Activated gamma-delta T cell (primary cell): Measurements from ENCODE around the gene TRIM47.
"Not testable (repeated sequence)": the region's sequence is repeated elsewhere in the genome, so short reads cannot be mapped to it uniquely, and the experiment has no call there.

ENCODE experiments used
- DNase-seq: peaks from one replicate; lab custom pipeline; 2025; lab: John Stamatoyannopoulos, UW

Gene TRIM47

DNA sequence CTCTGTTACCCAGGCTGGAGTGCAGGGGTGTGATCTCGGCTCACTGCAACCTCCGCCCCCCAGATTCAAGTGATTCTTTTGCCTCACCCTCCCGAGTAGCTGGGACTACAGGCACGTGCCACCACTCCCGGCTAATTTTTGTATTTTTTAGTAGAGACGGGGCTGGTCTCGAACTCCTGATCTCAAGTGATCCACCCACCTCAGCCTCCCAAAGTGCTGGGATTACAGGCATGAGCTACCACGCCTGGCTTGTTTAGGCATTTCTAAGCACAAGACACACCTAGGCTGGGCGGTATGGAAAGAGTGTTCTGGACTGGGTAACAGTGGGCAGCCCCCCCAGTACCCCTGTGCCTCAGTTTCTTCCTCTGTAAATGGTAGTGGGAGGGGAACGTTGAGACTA is 8.2 kb downstream of the TRIM47 start:
- DNase-seq: not testable (repeated sequence)

GRCh38 chr17:75869282-75870141 is 8.9 kb downstream of the TRIM47 start:
- no peak for DNase-seq

DNA sequence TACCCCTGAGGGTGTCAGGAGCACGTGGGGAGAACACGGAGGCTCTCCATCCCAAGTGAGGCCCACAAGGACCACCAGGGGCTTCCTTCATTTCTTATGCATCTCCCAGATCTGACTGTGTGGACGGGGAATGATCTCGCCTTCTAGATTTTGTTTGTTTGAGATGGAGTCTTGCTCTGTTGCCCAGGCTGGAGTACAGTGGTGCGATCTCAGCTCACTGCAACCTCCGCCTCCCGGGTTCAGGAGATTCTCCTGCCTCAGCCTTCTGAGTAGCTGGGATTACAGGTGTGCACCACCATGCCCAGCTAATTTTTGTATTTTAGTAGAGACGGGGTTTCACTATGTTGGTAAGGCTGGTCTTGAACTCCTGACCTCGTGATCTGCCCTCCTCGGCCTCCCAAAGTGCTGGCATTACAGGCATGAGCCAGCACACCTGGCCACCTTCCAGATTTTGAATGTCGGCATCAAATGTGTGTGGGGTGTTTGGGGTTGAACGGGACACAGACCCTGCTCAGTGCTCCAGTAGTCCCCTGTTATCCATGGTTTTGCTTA is 9.6 kb downstream of the TRIM47 start:
- not testable (repeated sequence) for DNase-seq

- DNase-seq: not testable (repeated sequence)
Observed at GRCh38 chr17:75865404-75866188, 12.8 kb downstream of the TRIM47 start.

DNA sequence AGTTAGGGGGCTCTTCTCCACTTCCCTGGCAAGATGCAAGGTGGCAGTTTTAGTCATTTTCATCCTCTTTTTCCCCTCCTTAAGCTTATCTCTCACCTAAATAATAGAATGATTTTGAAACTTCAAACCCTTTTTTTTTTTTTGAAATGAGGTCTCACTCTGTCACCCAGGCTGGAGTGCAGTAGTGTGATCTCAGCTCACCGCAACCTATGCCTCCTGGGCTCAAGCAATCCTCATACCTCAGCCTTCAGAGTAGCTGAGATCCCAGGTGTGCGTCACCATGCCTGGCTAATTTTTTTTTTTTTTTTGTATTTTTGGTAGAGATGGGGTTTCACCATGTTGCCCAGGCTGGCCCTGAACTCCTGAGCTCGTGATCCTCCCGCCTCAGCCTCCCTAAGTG is 13.5 kb downstream of the TRIM47 start:
- not testable (repeated sequence) for DNase-seq

- no peak for DNase-seq
Observed at GRCh38 chr17:75864448-75864871, 13.9 kb downstream of the TRIM47 start.

GRCh38 chr17:75861927-75862317 is 16.5 kb downstream of the TRIM47 start:
- no peak for DNase-seq

DNA sequence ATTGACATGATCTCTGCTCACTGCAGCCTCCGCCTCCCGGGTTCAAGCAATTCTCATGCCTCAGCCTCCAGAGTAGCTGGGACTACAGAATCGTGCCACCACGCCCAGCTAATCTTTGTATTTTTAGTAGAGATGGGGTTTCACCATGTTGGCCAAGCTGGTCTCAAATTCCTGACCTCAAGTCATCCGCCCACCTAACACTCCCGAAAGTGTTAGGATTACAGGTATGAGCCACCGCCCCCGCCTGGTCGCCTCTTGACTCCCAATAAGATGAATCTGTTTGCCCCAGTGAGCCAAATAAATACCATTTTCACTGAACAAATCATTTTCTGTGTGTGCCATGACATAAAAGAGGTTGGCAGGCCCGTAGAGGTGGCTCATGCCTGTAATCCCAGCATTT is 19.0 kb downstream of the TRIM47 start:
- DNase-seq: not testable (repeated sequence)

- no peak for DNase-seq
Observed at GRCh38 chr17:75856062-75856756, 22.2 kb downstream of the TRIM47 start.

- DNase-seq: peak; percentile 77
Observed at GRCh38 chr17:75855310-75856061, 22.9 kb downstream of the TRIM47 start, which contains the start of gene WBP2. WBP2 (minus strand) TSS chr17:75855335; CDS start chr17:75855297, 38 bp downstream.

GRCh38 chr17:75854881-75855309 is 23.5 kb downstream of the TRIM47 start:
- no peak for DNase-seq

DNA sequence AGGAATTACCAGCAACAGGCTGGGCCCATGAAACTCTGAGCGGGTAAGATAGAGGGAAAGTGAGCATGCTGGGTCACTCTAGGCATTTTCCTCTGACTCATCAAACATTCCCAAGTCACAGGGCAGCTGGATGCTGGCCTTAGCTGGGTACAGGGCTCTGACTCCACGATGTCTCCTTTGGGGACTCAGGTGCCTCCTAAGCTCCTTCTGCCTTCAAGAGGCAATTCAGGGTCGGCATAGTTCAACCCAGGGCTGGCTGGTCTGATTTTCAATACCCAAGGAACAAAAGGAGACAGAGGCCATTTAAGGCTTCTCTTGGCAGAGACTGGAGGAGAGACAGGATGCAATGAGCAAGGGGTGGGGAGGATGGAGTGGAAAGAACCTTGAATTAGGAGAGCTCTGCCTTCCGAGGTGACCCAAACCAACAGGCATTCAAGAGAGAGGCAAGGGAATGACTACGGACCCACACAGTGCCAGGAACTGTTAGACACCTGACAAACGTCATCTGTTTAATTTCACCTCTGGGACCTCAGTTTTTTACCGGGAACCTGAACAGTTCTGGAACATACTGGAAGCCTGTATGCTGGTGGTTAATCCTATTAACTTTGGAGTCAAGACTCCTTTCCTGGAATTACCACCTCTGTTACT is 24.2 kb downstream of the TRIM47 start:
- DNase-seq: no peak

- DNase-seq: no peak
Observed at GRCh38 chr17:75853433-75853832, 24.9 kb downstream of the TRIM47 start.

DNA sequence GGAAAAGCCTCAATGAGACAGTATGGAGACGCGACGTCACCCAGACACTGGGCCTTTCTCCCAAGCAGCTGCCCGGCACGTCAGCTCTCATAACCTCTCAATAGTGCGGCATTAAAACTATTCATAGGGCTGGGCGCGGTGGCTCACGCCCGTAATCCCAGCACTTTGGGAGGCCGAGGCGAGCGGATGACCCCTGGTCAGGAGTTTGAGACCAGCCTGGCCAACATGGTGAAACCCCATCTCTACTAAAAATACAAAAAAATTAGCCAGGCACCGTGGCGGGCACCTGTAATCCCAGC is 26.7 kb downstream of the TRIM47 start:
- not testable (repeated sequence) for DNase-seq

DNA sequence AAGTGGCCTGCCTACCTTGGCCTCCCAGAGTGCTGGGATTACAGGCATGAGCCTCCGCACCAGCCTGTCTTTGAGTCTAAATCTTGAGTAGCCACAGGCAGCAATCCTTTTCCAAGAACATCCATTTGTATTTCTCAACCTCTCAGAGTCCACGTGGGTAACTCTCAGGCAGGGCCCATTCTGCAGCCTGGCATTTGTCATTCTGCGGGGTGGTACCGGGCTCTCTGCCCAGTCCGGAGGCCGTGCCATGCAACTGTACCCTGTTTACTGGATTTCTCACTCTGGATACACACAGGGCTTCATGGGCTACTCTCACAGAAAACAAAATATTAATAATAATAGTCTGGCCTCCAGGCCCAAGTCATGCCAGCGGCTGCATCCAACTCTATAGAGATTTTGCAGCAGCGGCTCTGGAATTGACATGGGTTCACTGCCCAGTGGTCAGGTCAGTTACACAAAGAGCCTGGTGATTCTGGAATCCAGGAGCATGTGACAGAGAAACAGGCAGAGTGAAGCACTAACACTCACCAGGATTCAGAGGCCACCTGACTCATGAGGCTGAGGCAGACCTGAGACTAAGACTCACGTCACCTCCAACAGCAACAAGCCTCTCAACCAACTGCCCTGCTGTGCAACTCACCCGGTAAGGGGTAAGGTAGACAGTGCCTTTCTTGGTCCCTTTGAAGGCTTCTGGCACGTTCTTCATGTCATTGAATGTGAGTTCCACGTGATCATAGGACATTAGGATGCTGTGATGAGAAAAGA is 27.3 kb downstream of the TRIM47 start:
- DNase-seq: no peak

DNA sequence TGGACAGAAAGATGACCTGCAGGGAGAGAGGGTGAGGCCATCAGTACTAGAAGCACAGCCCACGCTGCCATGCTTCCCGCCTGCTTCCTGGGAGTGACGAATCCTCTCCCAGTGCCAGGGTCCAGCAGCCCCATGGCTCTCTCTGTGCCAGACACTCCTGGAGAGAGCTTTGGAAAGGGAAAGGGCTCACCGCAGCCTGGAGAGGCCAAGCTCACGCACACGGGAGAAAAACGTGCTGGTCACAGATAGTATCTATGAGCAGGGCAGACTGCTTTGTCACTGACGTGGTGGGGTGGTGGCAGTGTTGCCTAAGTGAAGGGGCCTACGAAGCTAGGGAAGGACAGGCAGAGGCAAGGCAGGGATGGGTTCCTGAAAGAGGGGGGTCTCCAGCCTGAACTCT is 28.7 kb downstream of the TRIM47 start:
- DNase-seq: no peak

DNA sequence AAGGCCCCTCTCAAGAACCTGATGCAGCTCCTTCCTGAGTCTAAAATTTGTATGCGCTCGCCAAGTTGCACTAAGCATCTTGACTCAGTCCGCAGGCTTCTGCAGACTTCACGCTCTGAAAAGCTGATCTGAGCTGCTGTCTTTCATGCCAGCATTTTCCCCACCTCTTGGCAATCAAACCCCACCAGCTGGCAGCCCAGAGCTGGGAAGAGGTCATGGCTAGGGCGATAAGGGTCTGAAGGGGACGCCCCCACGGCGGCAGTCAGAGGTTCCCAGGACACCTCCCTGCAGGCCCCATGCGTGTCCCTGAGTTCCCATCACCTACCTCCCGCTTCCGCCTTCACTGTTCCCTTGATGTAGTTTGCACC is 29.1 kb downstream of the TRIM47 start:
- no peak for DNase-seq

DNA sequence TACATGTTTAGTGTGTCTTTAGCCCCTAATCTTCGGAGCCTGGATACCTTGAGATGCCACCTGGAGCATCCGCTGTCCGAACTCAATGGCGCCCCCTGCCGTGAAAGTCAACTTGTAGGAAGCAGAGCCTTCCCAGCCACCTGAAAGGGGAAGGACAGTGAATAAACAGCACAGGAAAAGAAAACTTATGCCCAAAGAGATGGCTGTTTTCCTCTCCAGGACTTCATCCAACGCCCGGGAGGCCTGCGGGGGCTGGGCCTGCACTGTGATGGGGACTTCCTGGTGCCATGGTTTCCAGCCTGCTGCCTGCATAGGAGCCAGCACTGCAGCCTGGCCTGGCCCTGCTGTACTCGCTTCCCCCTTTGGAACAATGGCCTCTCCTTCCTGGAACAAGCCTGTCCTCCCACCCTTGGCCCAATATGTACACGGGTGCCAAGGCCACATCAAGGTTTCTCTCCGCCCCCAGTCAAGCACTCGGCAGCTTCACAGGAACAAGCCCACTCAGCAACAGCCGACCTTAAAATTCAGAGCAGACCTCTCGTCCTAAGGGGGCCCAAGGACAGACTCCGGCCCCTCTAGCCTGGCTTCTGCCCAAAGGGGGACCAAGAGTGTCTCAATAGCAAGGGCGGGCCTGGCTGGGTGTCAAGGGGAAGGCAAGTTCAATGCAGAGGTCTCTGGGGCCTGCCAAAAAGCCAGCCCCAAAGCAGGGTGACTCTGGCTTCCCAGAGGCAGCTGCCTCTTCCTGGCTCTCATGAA is 29.7 kb downstream of the TRIM47 start:
- DNase-seq: no peak
